Activated gamma-delta T cell (primary cell): ENCODE data around the gene LEKR1.

ENCODE experiments used
- DNase-seq: peaks from one replicate; lab custom pipeline; 2025; lab: John Stamatoyannopoulos, UW

LEKR1 gene

GRCh38 chr3:157059181-157059580 lies 233.0 kb downstream of the LEKR1 start:
- DNase-seq = no peak

- DNase-seq = no peak
Observed at GRCh38 chr3:157059661-157060060, 233.5 kb downstream of the LEKR1 start.

GRCh38 chr3:157061265-157061664 lies 235.1 kb downstream of the LEKR1 start:
- DNase-seq = no peak

GRCh38 chr3:157063469-157063868 lies 237.3 kb downstream of the LEKR1 start:
- no peak for DNase-seq

GRCh38 chr3:157063926-157064325 lies 237.8 kb downstream of the LEKR1 start:
- DNase-seq = no peak

GRCh38 chr3:157064402-157064801 lies 238.2 kb downstream of the LEKR1 start:
- no peak for DNase-seq

GRCh38 chr3:157065201-157065600 lies 239.0 kb downstream of the LEKR1 start:
- DNase-seq = no peak

- DNase-seq = no peak
Observed at GRCh38 chr3:157066335-157067098, 240.4 kb downstream of the LEKR1 start.

- DNase-seq = no peak
Observed at GRCh38 chr3:157067114-157067513, 241.0 kb downstream of the LEKR1 start.

GRCh38 chr3:157069406-157069805 lies 243.3 kb downstream of the LEKR1 start:
- no peak for DNase-seq

GRCh38 chr3:157069846-157070677 lies 243.9 kb downstream of the LEKR1 start:
- no peak for DNase-seq

GRCh38 chr3:157070678-157070999 lies 244.5 kb downstream of the LEKR1 start:
- DNase-seq = no peak

- no peak for DNase-seq
Observed at GRCh38 chr3:157071744-157072525, 245.8 kb downstream of the LEKR1 start.

GRCh38 chr3:157073810-157074209 lies 247.7 kb downstream of the LEKR1 start:
- DNase-seq = no peak

- no peak for DNase-seq
Observed at GRCh38 chr3:157074490-157074889, 248.3 kb downstream of the LEKR1 start.

GRCh38 chr3:157074981-157075380 lies 248.8 kb downstream of the LEKR1 start:
- DNase-seq = no peak

- no peak for DNase-seq
Observed at GRCh38 chr3:157075693-157076420, 249.7 kb downstream of the LEKR1 start.

- no peak for DNase-seq
Observed at GRCh38 chr3:157077565-157077991, 251.4 kb downstream of the LEKR1 start.

- DNase-seq = no peak
Observed at GRCh38 chr3:157078131-157078810, 252.1 kb downstream of the LEKR1 start.

GRCh38 chr3:157078811-157079185 lies 252.6 kb downstream of the LEKR1 start:
- DNase-seq = no peak

- DNase-seq = no peak
Observed at GRCh38 chr3:157079676-157080369, 253.7 kb downstream of the LEKR1 start.
